ENCODE measurements around the gene CST5.
"Not testable (repeated sequence)": the region's sequence is repeated elsewhere in the genome, so short reads cannot be mapped to it uniquely, and the experiment has no call there.

Gene CST5

DNA sequence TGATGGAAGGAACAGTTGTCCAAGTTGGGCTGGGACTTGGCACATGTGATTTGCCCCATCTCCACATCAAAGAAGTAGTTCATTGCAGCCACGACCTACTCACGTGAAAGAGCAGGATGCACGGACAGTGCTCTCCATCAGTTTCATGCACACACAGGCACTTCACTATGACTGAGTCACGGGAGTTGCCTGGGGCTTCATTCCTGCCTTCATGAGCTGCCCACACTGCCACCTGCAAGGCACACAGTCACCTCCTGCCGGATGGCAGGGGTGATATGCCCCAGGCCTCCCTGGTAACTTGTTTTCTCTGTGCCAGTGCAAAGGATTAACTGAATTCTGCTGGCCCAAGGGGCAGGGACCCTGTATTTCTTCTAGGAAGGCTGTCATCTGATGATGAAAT lies 22.8 kb downstream of the CST5 start:
- DNase-seq (ENCODE audit: low read depth in 1 of 2, low spot score in 1 of 2): no peak

DNA sequence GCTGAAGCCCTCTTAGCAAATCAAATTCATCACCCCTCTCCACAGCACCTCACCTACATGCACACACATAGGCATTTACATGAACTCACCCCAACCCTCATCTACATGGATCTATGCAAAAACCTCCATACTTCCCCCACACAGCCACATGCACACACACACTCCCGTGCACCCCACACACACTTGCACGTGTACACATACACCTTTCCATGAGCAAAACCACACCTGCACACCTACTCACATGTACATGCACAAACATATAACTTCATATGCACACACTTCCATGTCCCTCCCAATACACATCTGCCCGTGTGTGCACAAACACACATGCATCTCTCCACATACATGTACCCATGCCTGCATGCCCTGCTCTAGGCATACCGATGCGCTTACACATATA lies 23.3 kb downstream of the CST5 start:
- DNase-seq (ENCODE audit: low read depth in 1 of 2, low spot score in 1 of 2): no peak

DNA sequence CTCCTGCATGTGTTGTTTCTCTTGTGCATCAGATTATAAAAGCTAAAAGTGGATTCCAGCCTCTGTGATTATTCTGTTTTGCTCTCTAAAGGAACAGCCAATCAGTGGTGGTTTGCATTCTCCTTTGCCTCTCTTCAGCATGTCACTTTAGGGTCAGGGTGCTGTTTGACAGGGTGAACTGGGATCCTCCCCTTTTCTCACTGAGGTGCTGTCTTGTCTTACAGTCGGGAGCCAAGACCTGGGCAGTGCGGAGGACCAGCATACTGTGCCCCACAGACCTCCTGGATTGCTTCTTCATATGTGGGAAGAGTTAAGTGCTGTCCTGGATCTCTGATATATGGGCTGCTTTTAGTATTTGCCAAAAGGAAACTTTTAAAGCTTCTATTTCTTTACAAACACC lies 37.9 kb downstream of the CST5 start:
- DNase-seq (ENCODE audit: low read depth in 1 of 2, low spot score in 1 of 2): no peak

DNA sequence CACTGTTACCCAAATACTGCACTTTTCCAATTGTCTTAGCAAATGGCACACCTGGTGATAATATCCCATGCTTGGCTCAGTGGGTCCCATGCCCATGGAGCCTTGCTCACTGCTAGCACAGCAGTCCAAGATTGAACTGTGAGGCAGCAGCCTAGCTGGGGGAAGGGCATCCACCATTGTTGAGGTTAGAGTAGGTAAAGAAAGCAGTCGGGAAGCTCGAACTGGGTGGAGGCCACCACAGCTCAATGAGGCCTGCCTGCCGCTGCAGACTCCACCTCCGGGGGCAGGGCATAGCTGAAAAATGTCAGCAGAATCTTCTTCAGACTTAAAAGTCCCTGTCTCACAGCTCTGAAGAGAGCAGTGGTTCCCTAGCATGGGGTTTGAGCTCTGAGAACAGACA lies 43.8 kb downstream of the CST5 start:
- DNase-seq (ENCODE audit: low read depth in 1 of 2, low spot score in 1 of 2): no peak

DNA sequence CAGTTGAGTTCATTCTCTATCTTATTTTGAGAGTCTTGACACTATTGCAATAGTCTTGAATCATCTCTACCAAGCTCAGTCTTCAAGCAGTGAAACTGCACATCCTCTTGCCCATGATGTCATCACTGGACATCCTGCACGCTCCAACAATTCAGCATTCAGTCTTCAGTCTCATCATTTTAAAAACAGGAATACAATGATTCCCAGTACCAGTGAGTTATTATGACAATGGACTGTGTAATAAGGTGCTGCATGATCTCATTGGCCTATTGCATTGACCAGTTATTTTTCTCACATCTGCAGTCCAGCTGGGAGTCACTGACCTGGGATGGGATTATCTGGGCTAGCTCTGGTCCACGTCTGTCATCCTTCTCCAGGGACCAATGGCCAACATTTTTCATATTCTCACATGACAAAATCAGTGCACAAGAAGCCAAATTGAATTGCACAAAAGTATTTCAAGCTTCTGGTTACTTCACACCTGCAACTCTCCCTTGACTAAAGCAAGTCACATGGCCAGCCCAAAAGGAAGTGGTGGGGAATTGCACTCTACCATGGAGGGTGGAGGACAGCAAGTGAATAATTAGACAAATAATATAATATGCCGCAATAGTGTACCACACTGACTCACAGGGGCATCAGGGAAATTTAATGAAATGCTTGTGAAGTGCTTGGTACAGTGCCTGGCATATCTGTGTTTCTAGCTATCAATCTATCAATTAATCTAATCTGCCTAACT lies 46.6 kb downstream of the CST5 start:
- no peak for DNase-seq (ENCODE audit: low read depth in 1 of 2, low spot score in 1 of 2)

DNA sequence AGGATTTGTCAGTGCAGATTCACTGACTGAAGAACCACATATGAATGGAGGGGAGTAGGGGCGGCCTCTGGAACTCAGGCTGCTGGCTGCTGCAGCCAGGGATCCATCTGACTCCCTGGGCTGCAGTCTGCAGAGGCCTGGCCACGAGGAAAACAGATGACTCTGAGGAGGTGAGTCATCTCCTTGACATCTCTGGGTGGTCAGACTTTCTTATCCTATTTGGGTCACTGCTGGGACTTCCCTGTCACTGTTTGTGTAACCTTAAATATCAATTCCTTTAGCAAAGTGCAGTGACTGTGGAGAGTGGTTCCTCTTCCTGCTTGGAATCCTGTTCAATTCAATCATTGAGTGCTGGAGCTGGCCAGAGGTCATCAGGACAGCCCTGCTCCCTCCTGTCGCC lies 47.6 kb downstream of the CST5 start:
- DNase-seq (ENCODE audit: low read depth in 1 of 2, low spot score in 1 of 2): not testable (repeated sequence)

DNA sequence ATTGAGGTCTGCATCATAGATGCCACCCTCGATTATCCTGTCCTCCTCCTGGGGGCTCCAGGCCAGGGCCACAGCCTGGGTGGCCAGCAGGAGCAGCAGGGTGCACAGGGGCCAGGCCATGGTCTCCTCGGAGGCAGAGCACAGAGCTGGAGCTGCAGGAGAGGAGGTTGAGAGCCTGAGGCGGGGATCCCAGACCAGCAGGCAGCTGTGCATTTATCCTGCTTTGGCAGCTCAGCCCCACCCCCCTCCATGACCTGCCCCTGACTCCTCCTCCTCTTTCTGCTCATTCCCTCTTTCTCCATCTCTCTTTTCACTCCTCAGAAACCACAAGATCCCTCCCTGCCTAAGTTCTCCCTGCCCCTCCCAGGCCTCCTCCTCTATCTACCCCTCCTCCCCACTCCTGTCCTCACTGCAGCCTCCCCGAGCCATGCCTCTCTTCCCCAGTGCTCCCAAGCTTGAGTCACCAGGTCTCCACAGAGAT lies 53.0 kb downstream of the CST5 start, which contains the start of gene CST2:
TSS of gene CST2 (minus strand) at position 189 of the 481 bp plus-strand sequence. CDS start at position 120, 69 bp downstream.
- DNase-seq (ENCODE audit: low read depth in 1 of 2, low spot score in 1 of 2): no peak
